ENCODE results near the gene PHF21A.

The PHF21A gene

DNA sequence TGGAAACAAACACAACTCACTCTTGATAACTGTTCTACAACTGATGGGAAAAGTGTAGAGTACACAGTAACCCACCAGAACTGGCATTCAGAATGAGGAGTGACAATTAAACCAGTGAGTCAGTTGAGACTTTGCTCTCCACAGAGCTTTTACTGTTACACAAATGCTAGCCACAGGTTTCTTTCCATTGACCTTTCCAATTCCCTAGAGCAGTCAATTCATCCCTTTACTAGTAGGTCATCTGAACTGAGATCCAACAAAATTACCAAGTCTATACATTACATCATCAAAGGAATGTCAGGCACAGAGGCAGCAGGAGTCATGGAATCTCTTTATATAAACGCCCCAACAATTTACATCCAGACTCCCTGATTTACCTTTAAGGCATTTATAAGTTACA lies 65.9 kb downstream of the PHF21A start:
- DNase-seq (ENCODE audit: low spot score) (no peak), ATAC-seq (ENCODE audit: low read depth) (no peak)
- H3K27me3 ChIP-seq (ENCODE audit: insufficient read depth, poor library complexity, severe bottlenecking): no peaks in the 10 kb centered on the region
- no peaks in the 10 kb centered on the region for H3K9me3 ChIP-seq (ENCODE audit: severe bottlenecking)
- no peak overlapping the region for H3K27ac ChIP-seq (ENCODE audit: poor library complexity, severe bottlenecking)
- peaks cover 4% of the 10 kb centered on the region for H3K4me1 ChIP-seq (ENCODE audit: insufficient read depth, poor library complexity, severe bottlenecking)
- TF ChIP-seq, protein P1, sequence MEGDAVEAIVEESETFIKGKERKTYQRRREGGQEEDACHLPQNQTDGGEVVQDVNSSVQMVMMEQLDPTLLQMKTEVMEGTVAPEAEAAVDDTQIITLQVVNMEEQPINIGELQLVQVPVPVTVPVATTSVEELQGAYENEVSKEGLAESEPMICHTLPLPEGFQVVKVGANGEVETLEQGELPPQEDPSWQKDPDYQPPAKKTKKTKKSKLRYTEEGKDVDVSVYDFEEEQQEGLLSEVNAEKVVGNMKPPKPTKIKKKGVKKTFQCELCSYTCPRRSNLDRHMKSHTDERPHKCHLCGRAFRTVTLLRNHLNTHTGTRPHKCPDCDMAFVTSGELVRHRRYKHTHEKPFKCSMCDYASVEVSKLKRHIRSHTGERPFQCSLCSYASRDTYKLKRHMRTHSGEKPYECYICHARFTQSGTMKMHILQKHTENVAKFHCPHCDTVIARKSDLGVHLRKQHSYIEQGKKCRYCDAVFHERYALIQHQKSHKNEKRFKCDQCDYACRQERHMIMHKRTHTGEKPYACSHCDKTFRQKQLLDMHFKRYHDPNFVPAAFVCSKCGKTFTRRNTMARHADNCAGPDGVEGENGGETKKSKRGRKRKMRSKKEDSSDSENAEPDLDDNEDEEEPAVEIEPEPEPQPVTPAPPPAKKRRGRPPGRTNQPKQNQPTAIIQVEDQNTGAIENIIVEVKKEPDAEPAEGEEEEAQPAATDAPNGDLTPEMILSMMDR (IDR thresholded peaks at IDR 0.05; ENCODE audit: poor library complexity, severe bottlenecking): no peak
- H3K36me3 ChIP-seq (ENCODE audit: low read depth): 0 out of 2 replicates have a peak, but pooled peaks cover 4% of the 10 kb centered on the region
- H3K4me3 ChIP-seq (ENCODE audit: severe bottlenecking): no peak overlapping the region

DNA sequence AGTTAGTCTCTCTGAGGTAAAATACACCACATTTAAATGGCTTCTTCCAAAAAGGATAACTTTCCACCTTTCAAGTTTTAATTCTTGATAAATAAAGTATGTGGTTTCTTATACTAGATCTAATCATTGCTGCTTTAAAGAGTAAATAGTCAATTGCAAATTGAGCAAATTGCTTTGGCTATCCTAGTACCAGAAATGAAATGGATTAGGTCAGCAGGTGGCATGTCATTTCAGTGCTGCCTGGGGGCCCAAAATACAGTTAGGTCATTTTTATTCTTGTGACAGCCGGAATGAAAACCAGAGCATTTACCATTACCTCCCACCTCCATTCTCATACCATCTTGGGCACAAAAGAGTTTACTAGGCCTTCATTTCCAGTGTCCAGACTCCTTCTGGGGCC lies 70.2 kb downstream of the PHF21A start:
- peaks cover 21% of the 10 kb centered on the region for H3K4me1 ChIP-seq (ENCODE audit: insufficient read depth, poor library complexity, severe bottlenecking)
- ATAC-seq (ENCODE audit: low read depth) (no peak), DNase-seq (ENCODE audit: low spot score) (no peak)
- no peaks in the 10 kb centered on the region for H3K9me3 ChIP-seq (ENCODE audit: severe bottlenecking)
- H3K36me3 ChIP-seq (ENCODE audit: low read depth): 0 out of 2 replicates have a peak, but pooled peaks cover 4% of the 10 kb centered on the region
- H3K27me3 ChIP-seq (ENCODE audit: insufficient read depth, poor library complexity, severe bottlenecking): no peaks in the 10 kb centered on the region
- no peak overlapping the region for H3K27ac ChIP-seq (ENCODE audit: poor library complexity, severe bottlenecking)
- no peak overlapping the region for H3K4me3 ChIP-seq (ENCODE audit: severe bottlenecking)
- TF ChIP-seq, protein P1 (IDR thresholded peaks at IDR 0.05; ENCODE audit: poor library complexity, severe bottlenecking): no peak

DNA sequence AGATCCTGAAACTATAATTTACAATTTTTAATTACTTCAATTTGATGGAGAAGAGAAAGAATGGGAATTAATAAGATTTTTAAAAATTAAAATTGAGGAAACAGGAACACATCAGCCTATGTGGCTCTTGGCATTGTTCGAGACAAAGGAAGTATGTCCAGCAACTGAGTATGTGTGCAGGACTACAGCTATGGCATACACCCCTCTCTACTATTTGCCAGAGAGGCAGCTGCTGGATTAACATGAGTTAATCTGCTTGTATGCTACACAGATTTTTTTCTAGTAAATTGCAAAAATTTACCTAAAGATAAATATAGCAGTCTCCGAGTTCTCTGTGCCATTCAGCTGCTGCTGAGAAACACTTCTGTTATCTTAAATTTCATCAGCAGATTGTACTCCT lies 70.6 kb downstream of the PHF21A start:
- Histone ChIP-seq H3K27ac (ENCODE audit: poor library complexity, severe bottlenecking) (peak overlapping the region; percentile 36), H3K4me1 (ENCODE audit: insufficient read depth, poor library complexity, severe bottlenecking) (peaks cover 21% of the 10 kb centered on the region), H3K4me3 (ENCODE audit: severe bottlenecking) (no peak overlapping the region), H3K36me3 (ENCODE audit: low read depth) (0 out of 2 replicates have a peak, but pooled peaks cover 4% of the 10 kb centered on the region), H3K9me3 (ENCODE audit: severe bottlenecking) (no peaks in the 10 kb centered on the region), H3K27me3 (ENCODE audit: insufficient read depth, poor library complexity, severe bottlenecking) (no peaks in the 10 kb centered on the region)
- DNase-seq (ENCODE audit: low spot score): no peak
- TF ChIP-seq, protein P1 (IDR thresholded peaks at IDR 0.05; ENCODE audit: poor library complexity, severe bottlenecking): no peak
- ATAC-seq (ENCODE audit: low read depth): no peak

DNA sequence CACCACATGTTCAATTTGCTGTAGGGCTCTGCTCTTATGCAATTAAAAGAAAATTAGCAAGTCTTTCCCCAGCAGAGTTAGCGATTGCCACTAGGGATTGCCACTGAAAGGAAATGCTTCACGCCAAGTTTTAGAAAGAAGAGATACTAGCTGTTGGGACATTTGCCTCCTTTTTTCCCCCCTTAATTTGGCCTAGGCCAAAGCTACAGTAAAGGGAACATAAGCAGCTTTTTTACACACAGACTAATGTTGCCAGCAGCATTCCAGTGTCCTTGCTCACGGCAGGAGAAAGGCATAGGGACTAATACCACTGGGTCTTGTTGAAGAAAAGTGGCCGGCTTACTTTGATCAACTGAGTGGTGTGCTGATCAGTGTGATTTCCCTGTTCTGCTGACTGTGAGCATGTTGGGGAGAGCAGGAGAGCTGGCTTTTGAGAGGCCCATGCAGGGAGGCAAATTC lies 71.2 kb downstream of the PHF21A start:
- no peaks in the 10 kb centered on the region for H3K27me3 ChIP-seq (ENCODE audit: insufficient read depth, poor library complexity, severe bottlenecking)
- no peak overlapping the region for H3K4me3 ChIP-seq (ENCODE audit: severe bottlenecking)
- ATAC-seq (ENCODE audit: low read depth) (peak; percentile 95), DNase-seq (ENCODE audit: low spot score) (no peak)
- H3K27ac ChIP-seq (ENCODE audit: poor library complexity, severe bottlenecking): peak overlapping the region; percentile 36
- peaks cover 21% of the 10 kb centered on the region for H3K4me1 ChIP-seq (ENCODE audit: insufficient read depth, poor library complexity, severe bottlenecking)
- TF ChIP-seq, protein P1 (IDR thresholded peaks at IDR 0.05; ENCODE audit: poor library complexity, severe bottlenecking): no peak
- H3K36me3 ChIP-seq (ENCODE audit: low read depth): 0 out of 2 replicates have a peak, but pooled peaks cover 4% of the 10 kb centered on the region
- no peaks in the 10 kb centered on the region for H3K9me3 ChIP-seq (ENCODE audit: severe bottlenecking)

DNA sequence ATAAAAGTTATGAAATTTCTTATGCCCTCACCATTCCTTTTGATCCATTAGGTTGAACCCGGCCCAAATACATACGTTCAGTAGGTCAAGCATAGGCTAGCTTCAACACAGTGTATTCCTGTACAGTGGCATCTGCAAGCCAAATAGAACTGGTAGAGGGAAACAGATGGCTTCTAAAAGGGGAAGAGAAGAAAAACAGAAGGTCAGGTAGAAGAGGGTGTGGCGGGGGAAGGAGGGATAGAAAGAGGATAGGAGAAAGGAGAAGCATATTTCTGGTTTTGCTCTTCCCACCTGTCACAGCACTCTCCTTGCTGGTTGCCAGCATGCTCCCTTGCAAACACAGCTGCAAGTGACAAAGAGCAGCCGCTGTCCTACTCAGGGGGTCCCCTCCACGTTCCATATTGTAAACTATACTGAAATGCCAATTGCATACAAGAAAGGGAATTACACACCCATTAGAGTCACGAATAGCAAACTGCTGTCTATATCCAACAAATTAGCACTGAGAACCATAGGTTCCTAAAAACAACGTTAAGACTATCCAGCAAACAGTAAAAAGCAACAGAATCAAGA lies 71.8 kb downstream of the PHF21A start:
- TF ChIP-seq, protein P1 (IDR thresholded peaks at IDR 0.05; ENCODE audit: poor library complexity, severe bottlenecking): no peak
- Histone ChIP-seq H3K4me1 (ENCODE audit: insufficient read depth, poor library complexity, severe bottlenecking) (peaks cover 21% of the 10 kb centered on the region), H3K27ac (ENCODE audit: poor library complexity, severe bottlenecking) (no peak overlapping the region), H3K9me3 (ENCODE audit: severe bottlenecking) (no peaks in the 10 kb centered on the region), H3K36me3 (ENCODE audit: low read depth) (0 out of 2 replicates have a peak, but pooled peaks cover 4% of the 10 kb centered on the region), H3K27me3 (ENCODE audit: insufficient read depth, poor library complexity, severe bottlenecking) (no peaks in the 10 kb centered on the region), H3K4me3 (ENCODE audit: severe bottlenecking) (no peak overlapping the region)
- DNase-seq (ENCODE audit: low spot score) (no peak), ATAC-seq (ENCODE audit: low read depth) (no peak)

Measured in RWPE2 (cell line).